ENCODE data around the gene C1QTNF4.

DNA sequence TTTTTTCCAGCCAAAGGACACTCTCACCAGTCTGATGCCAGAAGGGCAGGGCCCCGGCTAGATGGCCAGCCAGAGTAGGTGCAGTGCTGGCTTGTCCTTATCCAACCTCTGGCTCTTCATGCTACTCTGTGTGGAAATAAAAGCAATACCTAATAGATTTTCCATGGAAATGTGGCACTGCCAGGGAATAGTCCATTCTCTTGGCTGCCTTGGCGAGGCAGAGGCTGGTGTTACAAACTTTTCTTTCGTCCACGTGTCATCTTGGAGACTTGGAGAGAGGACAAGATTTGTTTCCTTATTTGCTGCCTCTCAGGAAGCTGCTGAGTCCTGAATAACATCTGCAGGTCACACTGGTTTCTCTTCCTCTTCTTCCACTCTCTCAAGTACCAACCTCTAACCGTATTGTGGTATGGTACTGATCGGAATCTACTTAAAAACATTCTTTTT lies 17.2 kb upstream of the C1QTNF4 start:
- TF ChIP-seq, protein P1, sequence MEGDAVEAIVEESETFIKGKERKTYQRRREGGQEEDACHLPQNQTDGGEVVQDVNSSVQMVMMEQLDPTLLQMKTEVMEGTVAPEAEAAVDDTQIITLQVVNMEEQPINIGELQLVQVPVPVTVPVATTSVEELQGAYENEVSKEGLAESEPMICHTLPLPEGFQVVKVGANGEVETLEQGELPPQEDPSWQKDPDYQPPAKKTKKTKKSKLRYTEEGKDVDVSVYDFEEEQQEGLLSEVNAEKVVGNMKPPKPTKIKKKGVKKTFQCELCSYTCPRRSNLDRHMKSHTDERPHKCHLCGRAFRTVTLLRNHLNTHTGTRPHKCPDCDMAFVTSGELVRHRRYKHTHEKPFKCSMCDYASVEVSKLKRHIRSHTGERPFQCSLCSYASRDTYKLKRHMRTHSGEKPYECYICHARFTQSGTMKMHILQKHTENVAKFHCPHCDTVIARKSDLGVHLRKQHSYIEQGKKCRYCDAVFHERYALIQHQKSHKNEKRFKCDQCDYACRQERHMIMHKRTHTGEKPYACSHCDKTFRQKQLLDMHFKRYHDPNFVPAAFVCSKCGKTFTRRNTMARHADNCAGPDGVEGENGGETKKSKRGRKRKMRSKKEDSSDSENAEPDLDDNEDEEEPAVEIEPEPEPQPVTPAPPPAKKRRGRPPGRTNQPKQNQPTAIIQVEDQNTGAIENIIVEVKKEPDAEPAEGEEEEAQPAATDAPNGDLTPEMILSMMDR (IDR thresholded peaks at IDR 0.05; ENCODE audit: borderline replicate concordance, extremely low read depth, low read length, poor library complexity, severe bottlenecking) = no peak
- TF ChIP-seq EZH2 (IDR thresholded peaks at IDR 0.05; ENCODE audit: borderline replicate concordance, low read depth, low read length, severe bottlenecking) = no peak
